GM10248 (cell line): ENCODE data around the gene LITAF.
"Not testable (repeated sequence)": the region's sequence is repeated elsewhere in the genome, so short reads cannot be mapped to it uniquely, and the experiment has no call there.

Experiments
- CTCF ChIA-PET: fragments of 300-600 bp; sonication (Branson Sonifier 250); formaldehyde crosslinking; extraction: SDS; loops from one replicate; lab custom pipeline; 2021; ENCODE audit warnings: antibody characterized with exemption; lab: Yijun Ruan, JAX
- POLR2A ChIA-PET: fragments of 350-650 bp; sonication (Branson Sonifier 250); formaldehyde crosslinking; extraction: SDS; loops from one replicate; lab custom pipeline; 2020; ENCODE audit warnings: antibody characterized with exemption; lab: Yijun Ruan, JAX
- DNase-seq: peaks from one replicate; pipeline ENCODE4 v3.0.0; 2012; ENCODE audit errors: extremely low spot score
- CTCF ChIP-seq: IDR thresholded peaks from 2 replicates; pipeline ENCODE4 v1.5.1; 2012; ENCODE audit warnings: mild to moderate bottlenecking, low read depth; ENCODE audit errors: extremely low read depth, missing control alignments, control extremely low read depth

Gene LITAF

GRCh38 chr16:11596572-11597226 lies 10.0 kb upstream of the LITAF start:
- TF ChIP-seq CTCF: no peak
- DNase-seq: no peak
- ChIA-PET POLR2A (interaction anchor here (1.5 kb wide), 1 partner anchor 10 kb away, joined by 5 read pairs; the partner anchor contains the start of gene LITAF), CTCF (interaction anchor here (0.9 to 1.6 kb wide), 4 partner anchors 9 to 15 kb away, joined by 3 to 10 read pairs (median 3); partner anchors contain the start of gene LITAF)

- CTCF ChIA-PET: no interaction called here
- no peak for DNase-seq
- no peak for TF ChIP-seq CTCF
- POLR2A ChIA-PET: interaction anchor here (0.7 kb wide), 1 partner anchor 9 kb away, joined by 5 read pairs; no protein-coding TSS in a partner anchor
These were observed 6.9 kb upstream of the LITAF start for GRCh38 chr16:11593581-11593980.

- CTCF ChIA-PET, DNase-seq: not testable (repeated sequence)
- POLR2A ChIA-PET: interaction anchor here (0.7 kb wide), 2 partner anchors 10 to 1275 kb away, joined by 5 read pairs; no protein-coding TSS in a partner anchor
These were observed 6.4 kb upstream of the LITAF start for GRCh38 chr16:11593076-11593475.

GRCh38 chr16:11591630-11592029 lies 4.9 kb upstream of the LITAF start:
- POLR2A ChIA-PET, DNase-seq, CTCF ChIA-PET: not testable (repeated sequence)

- no peak for DNase-seq
- CTCF ChIA-PET: interaction anchor here (1.2 to 3.9 kb wide), 2 partner anchors 8 to 208 kb away, joined by 3 to 10 read pairs; partner anchors contain the start of gene ZC3H7A
- no peak for TF ChIP-seq CTCF
- POLR2A ChIA-PET: interaction anchor here (0.6 kb wide), 1 partner anchor 35 kb away, joined by 6 read pairs; no protein-coding TSS in a partner anchor
These were observed 2.5 kb upstream of the LITAF start for GRCh38 chr16:11589198-11589550.

GRCh38 chr16:11588321-11589197 lies 1.8 kb upstream of the LITAF start:
- TF ChIP-seq CTCF: no peak
- ChIA-PET POLR2A (interaction anchor here (0.6 to 0.7 kb wide), 2 partner anchors 25 to 35 kb away, joined by 6 to 12 read pairs; no protein-coding TSS in a partner anchor), CTCF (interaction anchor here (1.2 to 3.9 kb wide), 2 partner anchors 9 to 209 kb away, joined by 3 to 10 read pairs; partner anchors contain the start of gene ZC3H7A)
- DNase-seq: no peak

- POLR2A ChIA-PET: interaction anchor here (0.7 to 1.7 kb wide), 2 partner anchors 10 to 25 kb away, joined by 5 to 12 read pairs; no protein-coding TSS in a partner anchor
- TF ChIP-seq CTCF: no peak
- no peak for DNase-seq
- CTCF ChIA-PET: interaction anchor here (1.1 to 3.9 kb wide), 4 partner anchors 10 to 638 kb away, joined by 3 to 10 read pairs (median 8); no protein-coding TSS in a partner anchor
These were observed 1.0 kb upstream of the LITAF start for GRCh38 chr16:11587643-11588247.
